HepG2 (cell line): ENCODE measurements around the gene TMEM127.

ENCODE experiments used
- FOXM1 ChIP-seq: sonication (generic); formaldehyde crosslinking; IDR thresholded peaks from 2 replicates; pipeline ENCODE4 v1.5.0; 2020; ENCODE audit warnings: missing genetic modification reagents
- KLF16 ChIP-seq, 2 experiments: sonication (generic) in 1 of 2; formaldehyde crosslinking in 1 of 2; IDR thresholded peaks; 2 replicates each; pipeline versions ENCODE4 v1.6.1 to v1.8.0; 2016 to 2023; ENCODE audit warnings: missing genetic modification reagents in 2 of 2, missing compliant biosample characterization in 1 of 2
- MAFK ChIP-seq, 2 experiments: IDR thresholded peaks in 1 of 2; conservative IDR thresholded peaks in 1 of 2; 2 replicates each; pipeline ENCODE4 v1.6.1; 2011; ENCODE audit warnings: improper control_type of control experiment in 2 of 2, low read length in 2 of 2
- RNF2 ChIP-seq: fragments of 450-650 bp; conservative IDR thresholded peaks from 2 replicates; pipeline ENCODE4 v1.6.1; 2016; ENCODE audit warnings: low read depth

DNA sequence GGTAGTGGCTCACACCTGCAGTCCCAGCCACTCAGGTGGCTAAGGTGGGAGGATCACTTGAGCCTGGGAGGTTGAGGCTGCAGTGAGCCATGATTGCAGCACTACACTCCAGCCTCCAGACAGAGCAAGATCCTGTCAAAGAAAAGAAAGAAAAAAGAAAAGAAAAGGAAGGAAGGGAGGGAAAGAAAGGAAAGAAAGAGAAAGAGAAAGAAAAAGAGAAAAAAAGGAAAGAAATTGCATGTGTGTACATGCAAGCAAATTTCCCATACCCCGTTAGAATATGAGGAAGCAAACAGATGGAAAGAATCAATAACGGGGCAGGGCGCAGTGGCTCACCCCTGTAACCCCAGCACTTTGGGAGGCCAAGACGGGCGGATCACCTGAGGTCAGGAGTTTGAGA is 17.9 kb downstream of the TMEM127 start:
- TF ChIP-seq RNF2 (no peak), KLF16 (CRISPR knock-in tag; IDR thresholded peaks at IDR 0.05) (no peak), FOXM1 (CRISPR knock-in tag) (no peak), MAFK (conservative IDR thresholded peaks at IDR 0.05 in 1 of 2, IDR thresholded peaks at IDR 0.05 in 1 of 2; ENCODE audit: low read length in 2 of 2) (no peak)
